ENCODE results near the gene DNAJA2. TPM values are rescaled to one million over a fixed set of nuclear protein-coding genes. Genes with fewer than 3 reads are reported as not detected.
"Not testable (repeated sequence)": the region's sequence is repeated elsewhere in the genome, so short reads cannot be mapped to it uniquely, and the experiment has no call there.

Gene DNAJA2
- polyA plus RNA-seq (ENCODE audit: insufficient read length in 4 of 4): 10 to 100 TPM; 69.1 to 99.0 (median 84.0) TPM

GRCh38 chr16:46973207-46973995, at the start of gene DNAJA2:
TSS of gene DNAJA2 (minus strand) at chr16:46973674. CDS start at chr16:46973572, 102 bp downstream.
- peak; percentile 79 to 89 (median 86) for DNase-seq (ENCODE audit: low read depth in 4 of 4, low spot score in 3 of 4)

- no peak for DNase-seq (ENCODE audit: low read depth in 4 of 4, low spot score in 3 of 4)
Measured at GRCh38 chr16:47019568-47019967, 46.1 kb upstream of the DNAJA2 start.

- DNase-seq (ENCODE audit: low read depth in 4 of 4, low spot score in 3 of 4): peak in 1 of 4 donors; percentile 14
Measured at GRCh38 chr16:47018223-47018891, 44.9 kb upstream of the DNAJA2 start.

GRCh38 chr16:47017636-47018035, 44.2 kb upstream of the DNAJA2 start:
- no peak for DNase-seq (ENCODE audit: low read depth in 4 of 4, low spot score in 3 of 4)

GRCh38 chr16:47016700-47017133, 43.2 kb upstream of the DNAJA2 start:
- no peak for DNase-seq (ENCODE audit: low read depth in 4 of 4, low spot score in 3 of 4)

- DNase-seq (ENCODE audit: low read depth in 4 of 4, low spot score in 3 of 4): no peak
Measured at GRCh38 chr16:47013910-47014309, 40.4 kb upstream of the DNAJA2 start.

- no peak for DNase-seq (ENCODE audit: low read depth in 4 of 4, low spot score in 3 of 4)
Measured at GRCh38 chr16:47013172-47013571, 39.7 kb upstream of the DNAJA2 start.

- not testable (repeated sequence) for DNase-seq (ENCODE audit: low read depth in 4 of 4, low spot score in 3 of 4)
Measured at GRCh38 chr16:47010812-47011211, 37.3 kb upstream of the DNAJA2 start.

- no peak for DNase-seq (ENCODE audit: low read depth in 4 of 4, low spot score in 3 of 4)
Measured at GRCh38 chr16:47008612-47009011, 35.1 kb upstream of the DNAJA2 start.

- DNase-seq (ENCODE audit: low read depth in 4 of 4, low spot score in 3 of 4): no peak
Measured at GRCh38 chr16:47008174-47008573, 34.7 kb upstream of the DNAJA2 start.

- DNase-seq (ENCODE audit: low read depth in 4 of 4, low spot score in 3 of 4): no peak
Measured at GRCh38 chr16:47004652-47005051, 31.2 kb upstream of the DNAJA2 start.

- not testable (repeated sequence) for DNase-seq (ENCODE audit: low read depth in 4 of 4, low spot score in 3 of 4)
Measured at GRCh38 chr16:47000066-47000465, 26.6 kb upstream of the DNAJA2 start.

GRCh38 chr16:46997844-46998243, 24.4 kb upstream of the DNAJA2 start:
- DNase-seq (ENCODE audit: low read depth in 4 of 4, low spot score in 3 of 4): no peak

GRCh38 chr16:46996952-46997458, 23.5 kb upstream of the DNAJA2 start:
- no peak for DNase-seq (ENCODE audit: low read depth in 4 of 4, low spot score in 3 of 4)

- DNase-seq (ENCODE audit: low read depth in 4 of 4, low spot score in 3 of 4): no peak
Measured at GRCh38 chr16:46996391-46996790, 22.9 kb upstream of the DNAJA2 start.

GRCh38 chr16:46991729-46992704, 18.5 kb upstream of the DNAJA2 start:
- no peak for DNase-seq (ENCODE audit: low read depth in 4 of 4, low spot score in 3 of 4)

- no peak for DNase-seq (ENCODE audit: low read depth in 4 of 4, low spot score in 3 of 4)
Measured at GRCh38 chr16:46986896-46987295, 13.4 kb upstream of the DNAJA2 start.

GRCh38 chr16:46986438-46986837, 13.0 kb upstream of the DNAJA2 start:
- no peak for DNase-seq (ENCODE audit: low read depth in 4 of 4, low spot score in 3 of 4)

- no peak for DNase-seq (ENCODE audit: low read depth in 4 of 4, low spot score in 3 of 4)
Measured at GRCh38 chr16:46982335-46982734, 8.9 kb upstream of the DNAJA2 start.

- no peak for DNase-seq (ENCODE audit: low read depth in 4 of 4, low spot score in 3 of 4)
Measured at GRCh38 chr16:46980926-46981325, 7.5 kb upstream of the DNAJA2 start.

- no peak for DNase-seq (ENCODE audit: low read depth in 4 of 4, low spot score in 3 of 4)
Measured at GRCh38 chr16:46976550-46976949, 3.1 kb upstream of the DNAJA2 start.
